ENCODE results near the gene ATXN7L1. TPM values are rescaled to one million over a fixed set of nuclear protein-coding genes. Genes with fewer than 3 reads are reported as not detected.

Gene ATXN7L1
- total RNA-seq, 1 experiment from 2014 or later = 29.9 TPM

- no peak for TF ChIP-seq EZH2 (IDR thresholded peaks at IDR 0.05; ENCODE audit: borderline replicate concordance, low read depth, low read length, poor library complexity, severe bottlenecking)
- TF ChIP-seq CTCF (conservative IDR thresholded peaks at IDR 0.05; ENCODE audit: low read depth, low read length) = no peak
- intact Hi-C loops (cut with micrococcal nuclease; ENCODE audit: unreplicated experiment) = loop anchor here (5.0 to 10.0 kb wide), 5 partner anchors 113 to 403 kb away; partner anchors contain the start of gene ATXN7L1
- H3K9me3 ChIP-seq (ENCODE audit: low read depth, low read length, poor library complexity, severe bottlenecking) = no peaks in the 10 kb centered on the region
- ChIA-PET CTCF (interaction anchor here (0.6 to 1.1 kb wide), 2 partner anchors 240 to 424 kb away, joined by 3 to 6 read pairs; no protein-coding TSS in a partner anchor), POLR2A (ENCODE audit: low non-redundant PET) (interaction anchor here (0.7 kb wide), 1 partner anchor 193 kb away, joined by 9 read pairs; no protein-coding TSS in a partner anchor)
- peaks cover 41% of the 10 kb centered on the region for H3K4me1 ChIP-seq (ENCODE audit: insufficient read depth, low read length, poor library complexity, severe bottlenecking)
- no peak overlapping the region for H3K27ac ChIP-seq (ENCODE audit: low read depth, low read length, poor library complexity, severe bottlenecking)
- H3K36me3 ChIP-seq (ENCODE audit: insufficient read depth, low read length, poor library complexity, severe bottlenecking) = no peaks in the 10 kb centered on the region
- H3K4me3 ChIP-seq (ENCODE audit: low read depth, low read length, poor library complexity, severe bottlenecking) = no peak overlapping the region
- no peaks in the 10 kb centered on the region for H3K27me3 ChIP-seq (replicated peaks; ENCODE audit: insufficient read depth, low read depth, low read length, poor library complexity)
- no peak for DNase-seq (ENCODE audit: low spot score)
- BruUV-seq (replicated peaks) = no TSS peak
Measured at GRCh38 chr7:105764506-105764905, 111.9 kb downstream of the ATXN7L1 start.

GRCh38 chr7:105760551-105761447, 115.6 kb downstream of the ATXN7L1 start:
- H3K4me3 ChIP-seq (ENCODE audit: low read depth, low read length, poor library complexity, severe bottlenecking) = no peak overlapping the region
- H3K27me3 ChIP-seq (replicated peaks; ENCODE audit: insufficient read depth, low read depth, low read length, poor library complexity) = no peaks in the 10 kb centered on the region
- no peak for DNase-seq (ENCODE audit: low spot score)
- peaks cover 64% of the 10 kb centered on the region for H3K4me1 ChIP-seq (ENCODE audit: insufficient read depth, low read length, poor library complexity, severe bottlenecking)
- H3K27ac ChIP-seq (ENCODE audit: low read depth, low read length, poor library complexity, severe bottlenecking) = peak overlapping the region; percentile 67
- BruUV-seq (replicated peaks) = no TSS peak
- POLR2A ChIA-PET (ENCODE audit: low non-redundant PET) = no interaction called here
- CTCF ChIA-PET = interaction anchor here (0.8 to 1.7 kb wide), 6 partner anchors 9 to 282 kb away, joined by 3 to 7 read pairs (median 4); no protein-coding TSS in a partner anchor
- TF ChIP-seq CTCF (conservative IDR thresholded peaks at IDR 0.05; ENCODE audit: low read depth, low read length) = 0 out of 2 replicates have a peak, but pooled peaks have one; percentile 8
- no peak for TF ChIP-seq EZH2 (IDR thresholded peaks at IDR 0.05; ENCODE audit: borderline replicate concordance, low read depth, low read length, poor library complexity, severe bottlenecking)
- H3K36me3 ChIP-seq (ENCODE audit: insufficient read depth, low read length, poor library complexity, severe bottlenecking) = no peaks in the 10 kb centered on the region
- H3K9me3 ChIP-seq (ENCODE audit: low read depth, low read length, poor library complexity, severe bottlenecking) = no peaks in the 10 kb centered on the region
- intact Hi-C loops (cut with micrococcal nuclease; ENCODE audit: unreplicated experiment) = loop anchor here (1.0 to 10.0 kb wide), 6 partner anchors 117 to 407 kb away; partner anchors contain the start of gene ATXN7L1

- H3K4me3 ChIP-seq (ENCODE audit: low read depth, low read length, poor library complexity, severe bottlenecking) = no peak overlapping the region
- peak overlapping the region; percentile 67 for H3K27ac ChIP-seq (ENCODE audit: low read depth, low read length, poor library complexity, severe bottlenecking)
- H3K9me3 ChIP-seq (ENCODE audit: low read depth, low read length, poor library complexity, severe bottlenecking) = no peaks in the 10 kb centered on the region
- peak; percentile 86 for DNase-seq (ENCODE audit: low spot score)
- no peaks in the 10 kb centered on the region for H3K36me3 ChIP-seq (ENCODE audit: insufficient read depth, low read length, poor library complexity, severe bottlenecking)
- BruUV-seq (replicated peaks) = no TSS peak
- POLR2A ChIA-PET (ENCODE audit: low non-redundant PET) = no interaction called here
- peaks cover 70% of the 10 kb centered on the region for H3K4me1 ChIP-seq (ENCODE audit: insufficient read depth, low read length, poor library complexity, severe bottlenecking)
- no peak for TF ChIP-seq EZH2 (IDR thresholded peaks at IDR 0.05; ENCODE audit: borderline replicate concordance, low read depth, low read length, poor library complexity, severe bottlenecking)
- peak; percentile 81 for TF ChIP-seq CTCF (conservative IDR thresholded peaks at IDR 0.05; ENCODE audit: low read depth, low read length)
- intact Hi-C loops (cut with micrococcal nuclease; ENCODE audit: unreplicated experiment) = loop anchor here (1.0 to 10.0 kb wide), 8 partner anchors 68 to 407 kb away; partner anchors contain the start of gene ATXN7L1
- CTCF ChIA-PET = interaction anchor here (0.6 to 1.7 kb wide), 11 partner anchors 10 to 283 kb away, joined by 3 to 7 read pairs (median 4); no protein-coding TSS in a partner anchor
- no peaks in the 10 kb centered on the region for H3K27me3 ChIP-seq (replicated peaks; ENCODE audit: insufficient read depth, low read depth, low read length, poor library complexity)
Measured at GRCh38 chr7:105759670-105760550, 116.5 kb downstream of the ATXN7L1 start.
